ENCODE results near the gene HOXB9.

DNA sequence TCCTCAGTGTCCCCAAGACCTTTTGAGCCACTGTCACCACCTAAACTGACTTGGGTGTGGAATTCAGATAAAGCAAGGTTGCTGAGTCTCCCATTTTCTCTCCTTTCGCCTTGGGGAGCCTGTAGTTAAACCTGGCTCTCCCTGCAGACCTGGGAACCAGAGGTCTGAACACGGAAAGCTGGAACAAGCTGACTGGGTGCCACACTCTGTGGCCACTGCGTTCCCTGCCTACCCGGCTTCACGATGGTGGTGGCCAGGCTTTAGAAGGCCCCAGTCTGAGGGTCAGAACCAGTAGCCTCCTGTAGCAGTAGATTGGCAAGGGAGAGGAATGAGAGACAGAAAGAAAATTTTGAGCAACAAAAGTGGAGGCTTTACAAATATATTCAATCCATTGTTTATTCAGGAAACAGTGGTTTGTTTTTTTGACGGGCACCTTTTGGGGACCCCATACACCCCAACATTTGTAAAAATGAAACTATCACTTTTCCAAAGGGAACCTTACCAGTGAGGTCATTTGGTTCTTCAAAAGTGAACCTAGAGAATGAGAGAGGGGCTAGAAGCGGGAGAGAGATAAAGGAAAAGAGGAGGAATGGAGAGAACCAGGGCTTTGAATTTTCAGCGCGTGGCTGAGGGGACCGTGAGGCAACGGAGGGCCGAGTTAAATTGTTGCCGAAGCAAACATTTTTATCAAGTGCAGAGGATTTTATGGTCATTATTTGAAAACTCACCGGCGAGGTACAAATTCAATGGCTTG is 9.3 kb downstream of the HOXB9 start:
- TF ChIP-seq, protein P1, sequence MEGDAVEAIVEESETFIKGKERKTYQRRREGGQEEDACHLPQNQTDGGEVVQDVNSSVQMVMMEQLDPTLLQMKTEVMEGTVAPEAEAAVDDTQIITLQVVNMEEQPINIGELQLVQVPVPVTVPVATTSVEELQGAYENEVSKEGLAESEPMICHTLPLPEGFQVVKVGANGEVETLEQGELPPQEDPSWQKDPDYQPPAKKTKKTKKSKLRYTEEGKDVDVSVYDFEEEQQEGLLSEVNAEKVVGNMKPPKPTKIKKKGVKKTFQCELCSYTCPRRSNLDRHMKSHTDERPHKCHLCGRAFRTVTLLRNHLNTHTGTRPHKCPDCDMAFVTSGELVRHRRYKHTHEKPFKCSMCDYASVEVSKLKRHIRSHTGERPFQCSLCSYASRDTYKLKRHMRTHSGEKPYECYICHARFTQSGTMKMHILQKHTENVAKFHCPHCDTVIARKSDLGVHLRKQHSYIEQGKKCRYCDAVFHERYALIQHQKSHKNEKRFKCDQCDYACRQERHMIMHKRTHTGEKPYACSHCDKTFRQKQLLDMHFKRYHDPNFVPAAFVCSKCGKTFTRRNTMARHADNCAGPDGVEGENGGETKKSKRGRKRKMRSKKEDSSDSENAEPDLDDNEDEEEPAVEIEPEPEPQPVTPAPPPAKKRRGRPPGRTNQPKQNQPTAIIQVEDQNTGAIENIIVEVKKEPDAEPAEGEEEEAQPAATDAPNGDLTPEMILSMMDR (IDR thresholded peaks at IDR 0.05) = no peak
- TF ChIP-seq SIN3A (IDR thresholded peaks at IDR 0.05; ENCODE audit: borderline replicate concordance, insufficient read depth, low read depth, low read length) (no peak), TCF7L2 (IDR thresholded peaks at IDR 0.05; ENCODE audit: low read depth, low read length) (no peak), POLR2AphosphoS5 (IDR thresholded peaks at IDR 0.05; ENCODE audit: low read depth, low read length) (no peak)
- TF ChIP-seq, protein P2, sequence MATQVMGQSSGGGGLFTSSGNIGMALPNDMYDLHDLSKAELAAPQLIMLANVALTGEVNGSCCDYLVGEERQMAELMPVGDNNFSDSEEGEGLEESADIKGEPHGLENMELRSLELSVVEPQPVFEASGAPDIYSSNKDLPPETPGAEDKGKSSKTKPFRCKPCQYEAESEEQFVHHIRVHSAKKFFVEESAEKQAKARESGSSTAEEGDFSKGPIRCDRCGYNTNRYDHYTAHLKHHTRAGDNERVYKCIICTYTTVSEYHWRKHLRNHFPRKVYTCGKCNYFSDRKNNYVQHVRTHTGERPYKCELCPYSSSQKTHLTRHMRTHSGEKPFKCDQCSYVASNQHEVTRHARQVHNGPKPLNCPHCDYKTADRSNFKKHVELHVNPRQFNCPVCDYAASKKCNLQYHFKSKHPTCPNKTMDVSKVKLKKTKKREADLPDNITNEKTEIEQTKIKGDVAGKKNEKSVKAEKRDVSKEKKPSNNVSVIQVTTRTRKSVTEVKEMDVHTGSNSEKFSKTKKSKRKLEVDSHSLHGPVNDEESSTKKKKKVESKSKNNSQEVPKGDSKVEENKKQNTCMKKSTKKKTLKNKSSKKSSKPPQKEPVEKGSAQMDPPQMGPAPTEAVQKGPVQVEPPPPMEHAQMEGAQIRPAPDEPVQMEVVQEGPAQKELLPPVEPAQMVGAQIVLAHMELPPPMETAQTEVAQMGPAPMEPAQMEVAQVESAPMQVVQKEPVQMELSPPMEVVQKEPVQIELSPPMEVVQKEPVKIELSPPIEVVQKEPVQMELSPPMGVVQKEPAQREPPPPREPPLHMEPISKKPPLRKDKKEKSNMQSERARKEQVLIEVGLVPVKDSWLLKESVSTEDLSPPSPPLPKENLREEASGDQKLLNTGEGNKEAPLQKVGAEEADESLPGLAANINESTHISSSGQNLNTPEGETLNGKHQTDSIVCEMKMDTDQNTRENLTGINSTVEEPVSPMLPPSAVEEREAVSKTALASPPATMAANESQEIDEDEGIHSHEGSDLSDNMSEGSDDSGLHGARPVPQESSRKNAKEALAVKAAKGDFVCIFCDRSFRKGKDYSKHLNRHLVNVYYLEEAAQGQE (IDR thresholded peaks at IDR 0.05; ENCODE audit: insufficient read depth in 1 of 2, low read depth in 2 of 2, low read length in 1 of 2) = no peak

All from Panc1 (cell line).